NCI-H1436 (cell line): ENCODE measurements around the gene CXCL3.

ENCODE experiments used
- DNase-seq: peaks from one replicate; lab custom pipeline; 2025; lab: John Stamatoyannopoulos, UW

The CXCL3 gene

DNA sequence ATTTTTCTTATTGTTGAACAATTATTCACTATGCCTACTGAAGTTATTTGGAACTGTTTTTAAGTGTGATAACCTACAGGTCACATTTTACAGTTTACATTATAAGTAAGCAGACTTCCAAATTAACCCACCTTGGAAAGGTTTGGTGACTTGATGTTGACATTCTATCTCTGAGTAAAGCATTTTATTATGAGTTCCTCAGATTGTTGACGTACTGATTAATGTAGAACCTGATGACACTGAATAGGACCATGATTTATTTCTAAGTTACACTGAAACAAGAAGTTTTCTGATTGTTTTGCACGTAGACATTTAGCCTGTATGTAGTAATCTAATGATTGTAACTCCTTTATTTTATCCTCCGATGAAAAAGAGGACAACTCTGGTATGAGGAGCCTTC is 17.0 kb upstream of the CXCL3 start:
- DNase-seq, result no peak

DNA sequence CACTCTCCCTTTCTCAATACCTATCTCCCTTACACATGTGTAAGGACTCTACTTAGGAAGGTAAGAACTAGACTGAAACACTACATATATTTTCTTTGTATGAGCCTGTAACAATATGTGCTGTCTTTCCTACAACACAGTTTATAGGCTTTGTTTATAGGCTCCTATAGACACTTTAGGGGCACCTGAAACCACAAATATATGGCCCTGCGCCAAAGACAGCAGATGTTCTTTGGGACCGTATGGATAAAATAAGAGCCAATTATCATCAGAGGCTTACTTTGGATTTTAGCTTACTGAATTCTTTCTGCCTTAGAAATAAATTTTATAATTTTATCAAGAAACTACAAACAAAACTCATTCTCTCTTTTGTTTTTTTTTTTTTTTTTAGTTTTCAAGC is 16.6 kb upstream of the CXCL3 start:
- DNase-seq, result no peak

DNA sequence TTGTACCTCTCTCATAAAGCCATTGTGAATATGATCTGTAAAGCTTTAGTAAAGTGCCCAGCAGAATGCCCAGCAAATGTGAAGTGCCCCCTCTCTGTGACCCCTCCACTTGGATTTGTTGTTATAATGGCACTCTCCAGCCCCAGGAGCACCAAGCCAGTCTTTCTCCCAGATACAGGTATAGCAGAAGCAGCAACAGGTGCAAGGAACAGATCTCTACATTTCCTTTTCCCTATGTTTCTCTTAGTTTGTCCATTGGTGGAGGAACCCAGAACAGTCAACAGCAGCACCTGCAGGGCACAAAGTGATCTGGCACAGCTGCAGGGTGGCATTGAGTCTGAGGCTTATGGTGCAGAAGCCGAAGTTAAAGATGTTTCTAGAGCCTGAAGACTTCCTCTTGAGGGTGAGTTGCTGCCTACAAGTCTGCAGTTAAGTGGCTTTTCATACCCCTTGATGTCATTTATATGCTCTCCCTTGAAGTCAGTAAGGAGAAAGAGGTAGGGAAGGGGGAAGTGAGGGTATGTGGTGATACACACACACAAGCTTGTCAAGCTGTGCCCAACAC is 16.1 kb upstream of the CXCL3 start:
- no peak for DNase-seq

DNA sequence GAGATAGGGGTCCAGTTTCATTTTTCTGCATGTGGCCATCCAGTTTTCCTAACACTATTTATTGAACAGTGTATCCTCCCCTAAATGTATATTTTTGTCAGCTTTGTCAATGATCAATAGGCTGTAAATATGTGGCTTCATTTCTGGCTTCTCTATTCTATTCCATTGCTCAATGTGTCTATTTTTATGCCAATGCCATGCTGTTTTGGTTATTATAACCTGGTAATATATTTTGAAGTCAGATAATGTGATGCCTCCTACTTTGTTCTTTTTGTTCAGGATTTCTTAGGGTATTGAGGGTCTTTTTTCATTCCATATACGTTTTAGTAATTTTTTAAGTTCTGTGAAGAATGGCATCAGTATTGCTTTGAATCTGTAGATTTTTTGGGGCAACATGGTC is 8.7 kb upstream of the CXCL3 start:
- no peak for DNase-seq

DNA sequence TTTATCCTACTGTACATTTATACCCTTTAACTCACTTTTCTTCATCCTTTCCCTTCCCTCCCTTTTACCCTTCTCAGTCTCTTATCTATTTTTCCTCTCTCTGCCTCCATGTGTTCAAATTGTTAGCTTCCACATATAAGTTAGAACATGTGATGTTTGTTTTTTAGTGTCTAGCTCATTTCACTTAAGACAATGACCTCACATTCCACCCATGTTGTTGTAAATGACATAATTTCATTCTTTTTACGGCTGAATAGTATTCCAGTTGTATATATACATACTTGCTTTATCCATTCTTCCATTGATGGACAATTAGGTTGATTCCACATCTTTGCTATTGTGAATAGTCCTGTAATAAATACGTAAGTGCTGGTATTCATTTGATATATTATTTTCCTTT is 7.3 kb upstream of the CXCL3 start:
- DNase-seq, result no peak

DNA sequence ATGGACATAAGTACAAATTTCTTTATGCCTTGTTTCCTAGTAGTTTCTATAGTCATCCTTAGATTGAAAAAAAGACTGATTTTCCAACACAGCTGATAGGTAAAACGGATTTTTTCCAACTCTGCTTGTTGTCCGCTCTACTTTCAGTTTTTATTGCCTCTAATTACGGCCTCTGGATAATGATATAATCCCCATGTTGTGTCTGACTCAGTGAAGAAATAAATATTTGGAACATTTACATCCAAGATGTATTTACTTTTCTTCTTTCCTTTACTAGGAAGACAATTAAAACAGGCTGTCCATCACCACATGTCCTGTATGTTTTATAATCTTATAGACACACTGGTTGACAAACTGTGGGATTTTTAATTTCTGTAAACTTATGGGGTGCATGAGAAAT is 6.8 kb upstream of the CXCL3 start:
- no peak for DNase-seq

DNA sequence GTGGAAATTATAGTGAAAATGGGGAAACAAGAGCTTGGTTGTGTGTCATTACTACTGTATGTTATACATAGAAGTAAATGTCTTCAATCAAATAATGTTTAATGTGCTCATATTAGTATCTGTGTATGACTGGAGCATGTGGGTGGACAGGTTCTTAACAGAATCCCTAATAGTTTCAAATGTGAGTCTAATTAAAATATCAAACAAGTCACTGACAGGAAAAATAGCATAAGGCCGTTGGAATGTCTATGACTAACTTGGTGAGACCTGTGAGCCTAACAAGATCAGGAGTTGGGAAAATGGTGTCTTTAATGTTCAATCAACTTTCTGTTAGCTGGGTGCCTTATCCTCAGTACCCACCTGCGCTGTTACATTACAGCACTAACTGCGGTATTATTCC is 6.2 kb upstream of the CXCL3 start:
- no peak for DNase-seq

DNA sequence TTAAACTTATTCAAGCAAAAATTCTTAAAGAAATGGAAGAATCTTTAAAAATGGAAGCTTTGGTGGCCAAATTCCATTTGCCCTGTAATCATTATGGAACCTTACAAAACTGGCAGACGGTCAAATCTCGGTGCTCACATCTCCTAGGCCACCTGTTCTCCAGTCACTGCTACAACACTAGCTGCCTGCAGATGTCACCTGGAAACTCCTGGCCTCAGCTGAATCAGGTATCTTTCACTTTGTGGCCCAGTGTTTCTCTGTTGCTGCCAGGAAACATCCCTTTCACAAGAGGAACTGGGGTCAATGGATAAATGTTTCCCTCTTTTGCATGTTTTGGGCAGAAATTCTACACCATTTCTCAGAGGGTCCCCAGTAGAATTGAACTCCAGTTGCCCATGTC is 4.2 kb upstream of the CXCL3 start:
- DNase-seq, result no peak

DNA sequence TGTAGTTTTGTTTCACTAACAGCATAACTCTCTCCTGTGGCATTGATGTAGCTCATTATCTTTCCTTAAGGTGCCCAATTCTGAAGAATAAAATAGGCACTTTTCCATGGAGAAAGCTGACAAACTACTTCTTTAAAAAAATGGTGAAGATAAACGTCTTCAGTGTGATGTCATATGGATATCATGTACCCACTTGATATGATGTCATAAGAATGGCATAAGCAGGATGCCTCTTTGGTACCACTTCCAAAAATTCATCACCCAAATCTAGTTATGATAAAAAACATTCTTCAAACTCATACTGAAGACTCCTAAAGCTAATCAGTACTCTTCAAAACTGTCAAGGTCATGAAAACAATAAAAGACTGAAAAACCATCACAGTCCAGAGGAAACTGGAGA is 2.9 kb upstream of the CXCL3 start:
- DNase-seq, result no peak

DNA sequence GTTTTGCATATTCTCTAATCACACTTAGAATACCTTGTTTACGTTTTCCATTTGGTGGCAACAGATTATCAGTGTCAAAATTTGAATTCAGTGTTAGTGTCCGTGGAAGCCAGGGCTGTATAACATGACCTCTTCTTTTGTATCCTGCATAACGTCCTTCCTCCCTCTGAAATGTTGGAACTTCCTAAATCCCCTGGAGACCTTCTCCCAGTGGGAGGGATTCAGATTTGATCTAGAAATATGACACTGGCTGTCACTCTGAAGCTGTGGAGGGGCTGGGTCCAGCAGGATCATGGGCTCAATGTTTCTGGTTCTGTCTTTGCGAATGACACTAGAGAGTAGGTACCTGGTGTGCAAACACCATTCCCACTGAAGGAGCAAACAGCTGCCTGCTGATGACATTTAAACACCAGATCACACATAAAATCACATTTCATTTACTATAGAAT is 850 bp upstream of the CXCL3 start:
- DNase-seq, result no peak

DNA sequence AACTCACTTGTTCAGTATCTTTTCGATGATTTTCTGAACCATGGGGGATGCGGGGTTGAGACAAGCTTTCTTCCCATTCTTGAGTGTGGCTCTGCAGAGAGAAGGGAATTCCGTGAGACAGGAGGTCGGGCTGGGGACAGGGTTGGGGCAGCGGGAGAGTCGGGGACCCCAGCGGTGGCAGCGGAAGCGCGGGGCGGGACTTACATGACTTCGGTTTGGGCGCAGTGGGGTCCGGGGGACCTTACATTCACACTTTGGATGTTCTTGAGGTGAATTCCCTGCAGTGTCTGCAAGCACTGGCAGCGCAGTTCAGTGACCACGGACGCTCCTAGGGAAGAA is 434 bp downstream of the CXCL3 start:
- DNase-seq, result no peak

DNA sequence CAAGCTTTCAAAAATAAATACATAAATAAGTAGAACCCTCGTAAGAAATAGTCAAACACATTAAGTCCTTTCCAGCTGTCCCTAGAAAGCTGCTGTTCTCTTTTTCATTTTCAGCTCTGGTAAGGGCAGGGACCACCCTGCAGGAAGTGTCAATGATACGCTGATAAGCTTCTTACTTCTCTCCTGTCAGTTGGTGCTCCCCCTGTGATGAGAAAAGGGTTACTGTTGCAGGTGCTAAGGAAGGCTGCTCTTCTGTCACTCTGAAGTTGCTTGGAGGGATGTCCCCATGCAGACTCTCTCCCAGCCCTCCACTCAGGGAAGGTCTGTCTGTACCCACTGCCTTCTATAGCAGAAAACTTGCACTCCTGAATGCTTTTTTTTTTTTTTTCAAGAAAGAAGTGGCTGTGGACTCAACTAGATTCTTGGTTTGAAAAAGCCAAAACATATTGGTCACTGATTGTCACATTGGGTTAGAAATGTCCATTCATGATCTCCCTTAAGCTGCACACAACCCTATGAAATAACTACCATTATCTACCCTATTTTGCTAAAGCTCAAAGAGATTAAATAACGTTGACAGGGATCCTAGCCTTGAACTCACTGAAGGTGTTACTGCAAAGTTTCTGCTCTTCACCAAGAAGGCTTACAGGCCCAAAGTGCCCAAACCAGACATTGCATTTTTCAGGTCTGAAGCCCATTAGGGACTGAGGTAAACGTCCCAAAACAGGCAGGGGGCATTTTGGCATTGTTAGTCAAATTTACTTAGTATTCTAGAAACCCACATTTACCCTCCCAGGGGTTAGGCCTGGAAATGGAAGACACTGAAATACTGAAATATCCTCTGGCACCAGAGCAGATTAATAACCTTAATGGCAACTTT is 1.2 kb downstream of the CXCL3 start:
- DNase-seq, result no peak

DNA sequence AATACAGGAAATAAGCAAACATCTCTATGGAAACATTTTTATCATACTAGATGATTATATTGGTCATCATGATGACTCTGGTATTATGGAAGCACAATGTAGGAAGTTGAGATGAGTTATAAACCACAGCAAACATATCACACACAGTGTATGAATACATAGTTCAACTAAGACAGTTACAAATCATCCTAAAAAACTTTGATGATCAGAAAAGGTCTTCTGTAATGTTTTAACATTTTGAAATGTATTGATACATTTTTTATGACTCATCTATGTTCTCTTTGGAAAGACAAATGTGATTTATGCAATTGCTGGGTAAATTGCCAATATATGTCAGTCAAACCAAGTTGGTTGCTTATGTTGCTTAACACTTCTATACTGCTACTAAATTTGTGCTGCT is 4.8 kb downstream of the CXCL3 start:
- DNase-seq, result no peak

DNA sequence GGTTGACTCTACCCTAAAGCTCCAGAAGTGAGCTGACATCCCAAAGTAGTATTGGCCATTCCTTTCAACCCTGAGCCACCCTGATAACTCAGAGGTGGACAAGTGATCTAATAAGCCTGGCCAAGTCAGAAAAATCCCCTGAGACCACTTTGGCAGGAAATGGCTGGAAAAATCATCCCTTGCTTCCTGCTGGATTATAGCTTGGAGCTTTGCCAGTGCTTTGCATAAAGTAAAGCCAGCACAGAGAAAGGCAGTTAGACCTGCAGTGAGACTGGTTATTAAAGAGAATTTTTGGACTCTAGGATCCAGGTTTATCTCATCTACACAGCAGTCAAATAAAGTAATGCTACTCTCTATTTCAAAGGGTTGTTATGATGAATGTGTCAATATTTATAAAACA is 6.4 kb downstream of the CXCL3 start:
- DNase-seq, result no peak

DNA sequence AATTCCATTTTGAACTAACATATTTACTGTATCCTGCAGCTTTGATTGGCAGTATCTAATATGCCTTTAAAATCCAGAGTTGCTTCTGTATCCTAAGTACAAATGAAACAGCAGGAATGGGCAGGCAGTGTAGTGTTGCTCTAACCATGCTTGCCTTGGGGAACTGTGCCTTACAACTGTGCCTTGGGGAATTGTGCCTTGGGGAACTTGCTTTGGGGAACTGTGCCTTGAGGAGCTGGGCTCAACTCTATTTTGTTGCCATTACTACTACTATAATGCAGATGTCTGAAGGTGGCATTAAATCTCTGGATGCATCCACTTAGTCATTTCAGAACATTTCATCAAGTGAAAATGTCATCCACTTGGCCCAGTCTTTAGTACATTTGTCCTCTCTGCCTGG is 6.9 kb downstream of the CXCL3 start:
- DNase-seq, result no peak

DNA sequence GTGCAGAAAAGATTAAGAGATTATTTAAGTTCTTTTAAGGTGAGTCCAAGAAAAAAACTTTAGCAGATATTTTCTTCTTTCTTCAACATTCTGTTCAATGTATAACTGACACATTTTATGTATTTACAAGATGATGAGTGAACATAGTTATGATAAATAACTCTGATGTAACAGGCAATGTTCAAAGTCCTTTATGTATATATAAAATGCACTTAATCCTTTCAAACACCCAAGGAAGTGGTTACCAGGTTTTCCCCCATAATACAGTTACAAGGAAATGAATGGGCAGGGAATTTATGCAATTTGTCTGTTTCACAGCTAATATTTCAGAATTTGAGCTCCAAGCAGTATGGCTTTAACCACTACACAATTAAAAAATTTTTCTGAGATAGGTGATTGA is 8.2 kb downstream of the CXCL3 start:
- DNase-seq, result no peak

DNA sequence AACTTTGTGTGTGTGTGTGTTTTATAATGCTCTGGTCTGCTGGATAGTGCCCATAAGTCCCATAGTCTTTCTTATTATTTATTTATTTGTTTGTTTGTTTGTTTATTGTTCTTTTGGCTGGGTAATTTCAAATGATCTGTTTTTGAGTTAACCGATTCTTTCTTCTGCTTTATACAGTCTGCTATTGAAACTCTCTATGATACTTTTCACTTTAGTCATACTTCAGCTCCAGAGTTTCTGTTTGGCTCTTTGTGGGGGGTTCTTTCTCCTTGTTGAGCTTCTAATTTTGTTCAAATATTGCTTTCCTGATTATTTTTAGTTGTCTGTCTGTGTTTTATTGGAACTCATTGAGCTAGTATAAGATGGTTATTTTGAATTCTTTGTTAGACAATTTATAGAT is 10.0 kb downstream of the CXCL3 start:
- DNase-seq, result no peak

DNA sequence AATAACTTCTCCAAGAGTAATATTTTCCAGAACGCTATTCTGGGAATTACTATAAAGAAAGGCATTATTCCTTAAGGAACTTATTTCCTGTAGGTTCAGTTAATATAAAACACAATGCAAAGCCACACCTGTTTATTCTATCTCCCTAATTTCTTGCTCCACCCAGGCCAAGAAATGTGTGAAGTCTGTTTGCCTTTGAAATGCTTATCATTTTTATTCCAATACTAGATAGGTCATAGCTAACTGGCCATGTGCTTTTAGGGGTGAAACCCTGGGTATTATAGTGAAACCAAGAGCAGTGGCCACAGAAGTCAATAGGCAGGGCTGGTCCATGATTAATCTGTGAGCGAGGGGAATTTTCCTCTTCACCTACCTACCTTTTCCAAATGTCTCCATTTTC is 14.8 kb downstream of the CXCL3 start:
- no peak for DNase-seq

DNA sequence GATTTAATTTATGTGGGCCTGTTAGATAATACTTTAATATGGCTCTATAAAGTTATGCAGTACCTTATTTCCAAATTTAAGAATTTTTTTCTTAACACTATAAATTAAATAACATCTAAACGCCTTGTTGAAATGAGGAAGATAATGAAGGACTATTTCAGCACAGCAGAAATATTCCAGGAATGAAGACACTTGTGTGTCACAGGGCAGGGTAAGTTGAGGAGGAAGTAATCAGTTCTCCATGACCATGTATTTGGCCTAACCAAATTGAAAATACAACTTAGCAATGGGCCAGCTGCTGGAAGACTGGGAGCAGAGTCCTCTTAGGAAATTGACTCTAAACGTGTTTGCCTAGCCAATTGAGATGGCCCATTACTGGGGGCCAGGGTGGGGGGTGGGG is 16.9 kb downstream of the CXCL3 start:
- no peak for DNase-seq

DNA sequence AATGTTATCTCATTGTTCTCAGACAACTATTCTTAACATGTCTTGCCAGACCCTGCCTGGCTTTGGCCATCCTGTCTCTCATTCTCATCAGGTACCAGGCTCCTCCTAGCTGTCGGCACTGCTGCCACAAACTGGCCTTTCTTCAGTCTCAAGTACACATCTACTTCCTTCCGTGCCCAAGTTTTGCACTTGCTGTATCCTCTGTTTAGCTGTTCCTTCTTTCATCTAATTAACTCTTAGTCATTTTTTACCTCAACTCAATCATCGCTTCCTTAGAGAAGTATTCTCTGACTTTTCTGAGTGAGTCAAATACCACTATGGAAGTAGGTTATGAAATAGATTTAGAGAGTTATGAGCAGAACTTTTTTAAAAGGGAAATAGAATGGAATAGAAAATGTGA is 19.7 kb downstream of the CXCL3 start:
- DNase-seq, result no peak

DNA sequence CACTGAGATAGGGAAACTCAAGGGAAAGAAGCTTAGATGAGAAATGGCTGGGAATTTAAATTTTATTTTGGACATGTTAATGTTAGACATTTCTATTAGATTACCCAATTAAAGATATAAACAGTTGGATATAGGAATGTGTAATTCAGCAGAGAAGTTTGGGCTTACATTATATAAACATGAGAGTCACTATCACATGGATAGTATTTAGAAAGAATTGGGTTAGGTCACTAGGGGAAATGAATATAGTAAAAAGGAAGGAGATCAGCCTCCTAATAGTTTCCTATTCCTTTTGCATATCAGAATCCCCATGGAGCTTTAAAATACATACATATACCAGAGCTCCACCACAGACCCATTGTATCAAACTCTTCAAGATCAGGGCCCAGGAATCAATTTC is 20.4 kb downstream of the CXCL3 start:
- DNase-seq, result no peak

DNA sequence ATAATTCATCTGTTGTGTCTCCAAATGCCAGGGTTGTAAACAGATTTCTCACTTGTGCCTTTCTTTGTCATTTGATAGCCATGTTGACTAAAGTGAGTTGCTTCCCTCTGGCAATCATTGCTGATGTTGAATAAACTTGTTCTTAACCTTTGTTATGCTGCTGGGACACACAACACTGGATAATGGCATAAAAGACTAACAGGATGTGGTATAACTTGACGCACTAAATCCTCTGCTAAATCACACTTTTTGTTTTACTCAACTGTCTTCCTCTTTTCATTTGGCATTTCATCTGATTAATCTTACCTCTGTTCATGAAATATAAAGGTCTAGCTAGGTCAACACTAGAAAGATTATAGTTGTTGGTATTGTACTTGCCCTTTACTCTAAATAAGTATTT is 22.4 kb downstream of the CXCL3 start:
- no peak for DNase-seq

DNA sequence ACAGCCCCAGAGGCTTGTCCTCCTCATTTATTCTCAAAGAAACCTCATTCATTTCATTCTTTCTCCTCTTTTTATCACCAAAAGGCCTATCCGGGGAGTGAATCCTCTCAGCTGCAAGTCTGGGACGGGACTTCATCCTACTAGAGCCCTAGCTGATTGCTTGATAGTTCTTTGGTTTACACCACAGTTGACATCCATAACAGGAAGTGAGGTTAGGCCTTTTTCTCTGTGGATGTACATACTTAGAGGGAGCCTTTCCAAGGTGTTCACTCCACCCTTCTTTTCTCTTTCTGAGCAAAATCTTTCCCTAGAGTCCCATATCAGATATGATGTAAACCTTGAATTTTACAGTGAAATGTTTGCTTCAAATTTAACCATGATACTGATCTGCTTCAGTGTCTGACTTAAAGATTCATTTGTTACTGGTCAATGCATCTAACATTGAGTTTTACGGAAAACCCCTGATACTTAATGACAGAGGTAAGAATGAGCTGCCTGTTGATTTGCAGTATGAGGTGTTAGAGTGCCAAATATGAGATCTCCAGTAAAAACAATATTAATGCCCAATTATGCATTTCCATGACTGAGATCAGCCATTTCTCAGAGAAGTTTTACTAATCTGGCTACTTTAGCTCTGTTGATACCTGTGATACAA is 23.2 kb downstream of the CXCL3 start:
- no peak for DNase-seq

DNA sequence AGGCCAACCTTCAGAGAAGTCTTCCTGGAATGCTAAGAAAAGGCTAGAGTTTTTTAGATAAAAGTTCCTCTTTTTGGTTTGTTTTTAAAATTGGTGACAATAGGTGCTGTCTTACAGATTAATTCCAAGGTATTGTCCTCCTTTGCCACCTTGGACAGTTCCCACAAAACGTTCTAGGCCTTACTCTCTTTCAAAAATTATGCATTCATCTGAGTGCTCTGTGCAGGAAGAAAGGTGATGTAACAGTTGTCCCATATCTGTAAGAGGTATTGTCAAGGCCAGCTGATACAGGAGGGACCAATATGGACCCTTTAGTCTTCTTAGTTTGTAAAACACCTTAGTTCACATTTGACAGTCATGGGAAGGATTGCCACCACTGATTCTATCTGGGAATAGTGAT is 24.2 kb downstream of the CXCL3 start:
- DNase-seq, result no peak
